Mammary epithelial cell (primary cell): Measurements from ENCODE around the gene TRIM17.

ENCODE experiments used
- CTCF ChIP-seq, 2 donors: IDR thresholded peaks in 1 of 2; conservative IDR thresholded peaks in 1 of 2; 2 replicates each; pipeline ENCODE4 v1.5.1; 2011 to 2012; ENCODE audit warnings: inconsistent platforms in 2 of 2, low read length in 2 of 2, mild to moderate bottlenecking in 2 of 2, control low read depth in 1 of 2, low read depth in 1 of 2; ENCODE audit not compliant: insufficient read depth in 1 of 2; ENCODE audit errors: extremely low read depth in 1 of 2
- EZH2 ChIP-seq: IDR thresholded peaks from 2 replicates; pipeline ENCODE4 v1.6.1; 2012; ENCODE audit warnings: low read length, inconsistent platforms, borderline replicate concordance

- no peak for TF ChIP-seq EZH2
- no peak for TF ChIP-seq CTCF (conservative IDR thresholded peaks at IDR 0.05 in 1 of 2, IDR thresholded peaks at IDR 0.05 in 1 of 2; ENCODE audit: extremely low read depth in 1 of 2, insufficient read depth in 1 of 2, low read depth in 1 of 2, low read length in 2 of 2)
These were observed 37.6 kb upstream of the TRIM17 start for GRCh38 chr1:228454238-228454637.
